GM12801 (cell line): ENCODE data around the gene PTPN12.

Experiments
- CTCF ChIP-seq: IDR thresholded peaks from one replicate; pipeline ENCODE4 v1.5.1; 2011; ENCODE audit warnings: control low read depth; ENCODE audit not compliant: insufficient read length; ENCODE audit errors: extremely low read depth

Gene PTPN12

DNA sequence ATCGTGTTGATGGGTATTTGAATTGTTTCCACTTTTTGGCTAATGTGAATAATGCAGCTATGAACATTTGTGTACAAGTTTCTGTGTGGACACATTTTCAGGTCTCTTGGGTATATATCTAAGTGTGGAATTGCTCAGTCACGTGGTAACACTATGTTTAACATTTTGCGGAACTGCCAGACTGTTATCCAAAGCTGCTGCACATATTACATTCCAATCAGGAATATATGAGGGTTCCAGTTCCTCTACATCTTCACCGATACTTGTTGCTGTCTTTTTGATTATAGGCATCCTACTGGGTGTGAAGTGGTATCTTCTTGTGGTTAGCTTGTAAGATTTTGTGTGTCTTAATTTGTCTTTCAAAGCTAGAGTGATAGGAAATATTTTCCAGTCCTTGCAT, 6.8 kb downstream of the PTPN12 start:
- TF ChIP-seq CTCF, result no peak

GRCh38 chr7:77544518-77544917, 7.4 kb downstream of the PTPN12 start:
- TF ChIP-seq CTCF, result no peak

GRCh38 chr7:77548206-77548605, 11.1 kb downstream of the PTPN12 start:
- no peak for TF ChIP-seq CTCF

- TF ChIP-seq CTCF, result no peak
These were observed 12.2 kb downstream of the PTPN12 start for GRCh38 chr7:77549106-77549870.

DNA sequence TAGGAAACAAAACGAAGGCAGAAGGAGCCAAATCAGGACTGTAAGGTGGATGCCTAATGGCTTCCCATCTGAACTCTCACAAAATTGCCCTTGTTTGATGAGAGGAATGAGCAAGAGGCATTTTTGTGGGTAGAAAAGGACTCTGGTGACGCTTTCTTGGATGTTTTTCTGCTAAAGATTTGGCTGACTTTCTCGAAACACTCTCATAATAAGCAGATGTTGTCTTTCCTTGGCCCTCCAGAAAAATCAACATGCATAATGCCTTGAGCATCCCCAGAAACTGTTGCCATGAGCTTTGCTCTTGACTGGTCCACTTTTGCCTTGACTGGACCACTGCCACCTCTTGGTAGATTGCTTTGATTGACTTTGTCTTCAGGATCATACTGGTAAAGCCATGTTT, 13.5 kb downstream of the PTPN12 start:
- no peak for TF ChIP-seq CTCF

- no peak for TF ChIP-seq CTCF
These were observed 16.0 kb downstream of the PTPN12 start for GRCh38 chr7:77553123-77553522.

DNA sequence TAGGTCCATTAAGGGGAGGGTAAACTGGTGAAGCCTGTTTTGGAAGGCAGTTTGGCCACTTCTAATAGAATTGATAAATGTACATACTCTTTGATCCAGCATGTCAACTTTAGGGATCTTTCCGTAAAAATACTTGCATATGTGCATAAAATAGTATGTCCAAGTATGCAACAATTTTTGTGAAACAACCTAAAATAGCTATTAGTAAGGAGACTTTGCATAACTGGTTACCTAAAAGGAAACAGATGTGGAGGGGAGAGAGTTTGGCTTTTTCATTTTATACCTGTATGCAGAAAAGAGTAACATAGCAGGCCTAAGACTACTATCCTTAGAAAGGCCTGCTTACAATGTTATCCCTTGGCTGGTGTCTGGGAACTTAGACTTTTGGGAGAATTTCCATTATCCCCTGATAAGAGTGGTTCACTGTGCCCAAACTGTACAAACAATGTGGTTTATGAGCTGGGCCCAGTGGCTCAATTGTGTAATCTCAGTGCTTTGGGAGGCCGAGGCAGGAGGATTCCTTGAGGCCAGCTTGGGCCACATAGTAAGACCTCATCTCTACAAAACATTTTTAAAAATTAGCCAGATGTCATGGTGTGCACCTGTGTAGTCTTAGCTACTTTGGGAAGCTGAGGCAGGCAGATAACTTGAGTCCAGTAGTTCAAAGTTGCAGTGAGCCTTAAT, 21.3 kb downstream of the PTPN12 start:
- TF ChIP-seq CTCF, result no peak
